Left colon (tissue), 2 donors: ENCODE data around the gene HOMEZ. TPM values are rescaled to one million over a fixed set of nuclear protein-coding genes. Genes with fewer than 3 reads are reported as not detected.
"Not testable (repeated sequence)": the region's sequence is repeated elsewhere in the genome, so short reads cannot be mapped to it uniquely, and the experiment has no call there.

Experiments used
- ATAC-seq: fragments of 200-7000 bp; cut with Tn5 transposase; one replicate; pipeline ENCODE4 v1.9.1; 2020; ENCODE audit warnings: mild to moderate bottlenecking, moderate library complexity
- DNase-seq, 2 donors: peaks; one replicate each; pipeline ENCODE4 v3.0.0-alpha.2; 2020
- intact Hi-C, 2 donors: fragments of 100-400 bp; cut with DNase I in 1 of 2; cut with micrococcal nuclease in 1 of 2; formaldehyde crosslinking; loops; one replicate each; pipeline versions ENCODE4 v1.11.2 to v1.14.0; 2022; cut with DNase I, micrococcal nuclease
- total RNA-seq, 2 donors: library from RNA; stranded (reverse); fragmentation: NEBNext Ultra II Directional; extraction: Animal tissue kit (Norgen Biotek cat#: 25700); gene quantifications; one replicate each; pipeline ENCODE4 v1.2.1, GENCODE V29; 2021
- donor health status: DM: no; HTN: no; CAD: no.
- donor health status: DM: yes; HTN: yes; CAD: no.

Gene HOMEZ
- total RNA-seq, 2 donors from 2014 or later = 15.3 to 17.6 TPM

DNA sequence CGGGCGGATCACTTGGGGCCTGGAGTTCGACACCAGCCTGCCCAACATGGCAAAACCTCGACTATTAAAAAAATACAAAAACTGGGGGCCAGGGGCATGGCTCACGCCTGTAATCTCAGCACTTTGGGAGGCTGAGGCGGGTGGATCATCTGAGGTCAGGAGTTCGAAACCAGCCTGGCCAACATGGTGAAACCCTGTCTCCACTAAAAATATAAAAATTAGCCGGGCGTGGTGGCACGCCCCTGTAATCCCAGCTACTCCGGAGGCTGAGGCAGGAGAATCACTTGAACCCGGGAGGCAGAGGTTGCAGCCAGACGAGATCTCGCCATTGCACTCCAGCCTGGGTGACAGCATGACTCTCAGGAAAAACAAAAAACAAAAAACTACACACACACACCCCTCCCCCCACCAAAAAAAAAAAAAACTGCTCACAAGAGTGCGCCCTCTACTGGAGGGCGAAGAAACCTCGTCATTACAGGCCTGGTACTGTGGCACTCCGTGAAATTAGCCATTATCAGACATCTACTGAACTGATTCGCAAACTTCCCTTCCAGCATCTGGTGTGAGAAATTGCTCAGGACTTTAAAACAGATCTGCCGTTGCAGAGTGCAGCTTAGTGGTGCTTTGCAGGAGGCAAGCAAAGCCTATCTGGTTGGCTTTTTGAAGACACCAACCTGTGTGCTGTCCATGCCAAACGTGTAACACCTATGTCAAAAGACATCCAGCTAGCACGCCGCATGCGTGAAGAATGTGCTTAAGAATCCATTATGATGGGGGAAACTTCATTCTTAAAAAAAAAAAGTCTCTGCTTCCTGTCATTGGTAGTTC lies 9.0 kb upstream of the HOMEZ start:
- DNase-seq (peak in 1 of 2 donors; percentile 65), ATAC-seq (peak; percentile 78)
- intact Hi-C loops = no loop called here

DNA sequence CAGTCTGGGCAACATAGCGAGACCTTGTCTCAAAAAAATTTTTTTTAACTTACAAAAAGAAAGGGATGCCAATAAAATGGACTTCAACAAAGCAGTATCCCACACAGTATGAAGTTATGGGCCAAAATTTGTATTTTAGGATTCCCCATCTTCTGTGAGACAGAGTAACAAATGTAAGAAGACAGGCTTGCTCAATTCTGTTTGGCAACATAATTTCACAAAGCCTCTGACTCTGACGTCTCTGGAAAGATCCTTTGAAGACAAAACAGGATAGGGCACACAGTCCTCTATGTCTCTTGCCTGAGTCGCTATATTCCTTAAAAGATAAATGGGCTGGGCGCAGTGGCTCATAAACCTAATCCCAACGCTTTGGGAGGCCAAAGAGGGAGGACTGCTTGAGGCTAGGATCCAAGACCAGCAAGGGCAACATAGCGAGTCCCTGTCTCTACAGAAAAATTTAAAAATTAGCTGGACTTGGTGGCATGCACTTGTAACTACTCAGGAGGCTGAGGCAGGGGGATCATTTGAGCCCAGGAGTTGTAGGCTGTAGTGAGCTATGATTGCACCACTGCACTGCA lies 1.1 kb upstream of the HOMEZ start:
- intact Hi-C loops = loop anchor here in 1 of 2 donors (10.0 kb wide), 1 partner anchor 1902 kb away; the partner anchor contains the start of gene SUPT16H
- no peak for DNase-seq

GRCh38 chr14:23285530-23286019 lies 357 bp downstream of the HOMEZ start:
- ATAC-seq (peak; percentile 38), DNase-seq (no peak)
- intact Hi-C loops = loop anchor here in 1 of 2 donors (10.0 kb wide), 1 partner anchor 1901 kb away; the partner anchor contains the start of gene SUPT16H

More for the DNA sequence above, 1.1 kb upstream of the HOMEZ start:
- no peak for ATAC-seq

- DNase-seq (no peak), ATAC-seq (peak; percentile 22)
- intact Hi-C loops = loop anchor here in 1 of 2 donors (10.0 kb wide), 1 partner anchor 1900 kb away; the partner anchor contains the start of gene SUPT16H
Observed at GRCh38 chr14:23284654-23285529, 1.0 kb downstream of the HOMEZ start.

DNA sequence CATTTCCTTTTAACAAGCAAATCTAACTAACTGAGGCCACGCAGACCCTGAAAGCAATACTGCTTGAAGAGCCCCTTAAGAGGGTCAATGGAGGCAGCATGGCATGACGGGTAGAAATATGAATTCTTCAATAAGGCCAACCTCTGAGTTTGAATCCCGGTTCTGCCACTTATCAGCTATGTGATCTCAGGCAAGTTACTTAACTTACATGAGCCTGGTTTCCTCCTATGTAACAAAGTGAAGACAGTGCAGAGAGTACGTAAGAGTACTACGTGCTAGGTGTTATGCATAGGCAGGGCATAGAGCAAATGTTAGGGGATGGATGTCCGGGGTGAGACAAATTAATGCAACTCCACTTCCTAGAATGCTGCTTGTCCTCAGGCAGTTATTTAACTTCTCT lies 4.7 kb downstream of the HOMEZ start:
- ATAC-seq (no peak), DNase-seq (no peak)
- intact Hi-C loops = loop anchor here in 1 of 2 donors (10.0 kb wide), 1 partner anchor 1896 kb away; the partner anchor contains the start of gene SUPT16H

GRCh38 chr14:23277928-23278327 lies 8.0 kb downstream of the HOMEZ start:
- ATAC-seq, intact Hi-C loops, DNase-seq: not testable (repeated sequence)

DNA sequence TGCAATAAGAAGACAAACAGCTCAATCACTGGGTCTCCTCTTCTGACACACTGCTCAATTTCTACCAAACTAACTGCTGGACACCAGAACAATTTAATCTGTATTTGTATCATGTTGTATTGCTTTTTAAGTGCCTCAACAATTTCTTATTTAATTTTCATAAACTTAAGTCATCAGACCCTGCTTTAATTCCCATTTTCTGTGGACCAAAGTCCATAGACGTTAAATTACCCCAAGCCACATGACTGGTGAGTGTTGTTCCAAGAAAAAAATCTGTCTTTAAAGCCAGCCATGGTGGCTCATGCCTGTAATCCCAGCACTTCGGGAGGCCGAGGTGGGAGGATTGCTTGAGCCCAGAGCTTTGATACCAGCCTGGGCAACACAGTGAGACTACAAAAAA lies 8.7 kb downstream of the HOMEZ start:
- ATAC-seq = no peak
- DNase-seq = no peak
- intact Hi-C loops = no loop called here

DNA sequence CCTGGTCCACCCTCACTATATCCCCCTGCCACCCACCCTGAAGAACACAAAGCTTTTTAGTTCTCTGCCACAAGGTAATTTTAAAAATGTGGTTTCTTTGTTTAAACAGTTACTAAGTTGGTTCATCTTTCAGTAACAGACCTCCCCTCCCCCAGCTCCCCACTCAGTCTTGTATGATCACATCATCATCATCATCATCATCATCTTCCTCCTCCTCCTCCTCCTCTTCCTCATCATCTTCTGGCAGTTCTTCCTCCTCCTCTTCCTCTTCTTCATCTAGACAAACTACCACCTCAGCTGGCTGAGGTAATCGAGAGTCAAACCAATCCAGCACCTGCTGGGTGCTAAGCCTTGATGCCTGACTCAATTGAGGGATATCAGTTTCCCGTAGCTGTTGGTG lies 10.5 kb downstream of the HOMEZ start:
- ATAC-seq (no peak), DNase-seq (no peak)
- intact Hi-C loops = no loop called here

GRCh38 chr14:23269193-23269592 lies 16.7 kb downstream of the HOMEZ start:
- ATAC-seq (no peak), DNase-seq (no peak)
- intact Hi-C loops = loop anchor here in 1 of 2 donors (10.0 kb wide), 1 partner anchor 116 kb away; no protein-coding TSS in a partner anchor

DNA sequence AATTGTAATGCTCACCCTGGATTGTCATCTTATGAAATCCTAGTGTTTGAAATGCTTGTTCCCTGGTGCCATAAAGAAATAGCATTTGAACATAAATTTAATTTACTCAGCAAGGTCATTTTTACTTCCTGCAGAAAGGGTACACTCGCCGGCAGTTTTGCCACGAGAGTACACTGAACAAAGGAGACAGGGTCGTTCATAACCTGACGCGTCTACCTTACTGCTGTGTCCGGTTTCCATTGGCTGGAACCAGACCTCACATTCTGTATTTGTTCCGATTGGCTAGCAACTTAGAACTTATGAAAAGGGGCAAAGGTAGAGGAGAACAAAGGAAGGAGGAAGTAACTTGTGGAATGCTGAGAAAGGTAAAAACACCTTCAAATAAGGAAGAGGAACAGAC lies 25.1 kb downstream of the HOMEZ start:
- intact Hi-C loops = loop anchor here in 1 of 2 donors (10.0 kb wide), 1 partner anchor 124 kb away; no protein-coding TSS in a partner anchor
- ATAC-seq (peak; percentile 57), DNase-seq (peak in 1 of 2 donors; percentile 37)

DNA sequence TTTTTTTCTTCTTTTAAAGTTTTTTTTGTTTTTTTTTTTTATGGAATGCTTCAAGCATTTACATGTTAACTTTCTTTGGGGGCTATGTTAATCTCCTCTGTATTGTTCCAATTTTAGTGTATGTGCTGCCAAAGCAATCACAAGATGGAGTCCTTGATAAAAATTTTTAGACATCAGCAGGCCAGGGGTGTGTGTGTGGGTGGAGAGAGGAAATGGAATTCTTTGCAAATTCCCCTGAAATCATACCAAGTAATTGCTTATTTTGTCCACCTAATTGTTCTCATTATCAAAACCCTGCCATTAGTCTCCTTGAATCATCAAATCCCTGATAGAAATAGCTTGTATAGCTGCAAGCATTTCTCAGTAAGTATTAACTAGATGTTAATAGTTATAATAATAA lies 26.5 kb downstream of the HOMEZ start:
- DNase-seq = no peak
- no peak for ATAC-seq
- intact Hi-C loops = no loop called here

GRCh38 chr14:23258256-23258655 lies 27.7 kb downstream of the HOMEZ start:
- intact Hi-C loops = no loop called here
- ATAC-seq = no peak
- no peak for DNase-seq

DNA sequence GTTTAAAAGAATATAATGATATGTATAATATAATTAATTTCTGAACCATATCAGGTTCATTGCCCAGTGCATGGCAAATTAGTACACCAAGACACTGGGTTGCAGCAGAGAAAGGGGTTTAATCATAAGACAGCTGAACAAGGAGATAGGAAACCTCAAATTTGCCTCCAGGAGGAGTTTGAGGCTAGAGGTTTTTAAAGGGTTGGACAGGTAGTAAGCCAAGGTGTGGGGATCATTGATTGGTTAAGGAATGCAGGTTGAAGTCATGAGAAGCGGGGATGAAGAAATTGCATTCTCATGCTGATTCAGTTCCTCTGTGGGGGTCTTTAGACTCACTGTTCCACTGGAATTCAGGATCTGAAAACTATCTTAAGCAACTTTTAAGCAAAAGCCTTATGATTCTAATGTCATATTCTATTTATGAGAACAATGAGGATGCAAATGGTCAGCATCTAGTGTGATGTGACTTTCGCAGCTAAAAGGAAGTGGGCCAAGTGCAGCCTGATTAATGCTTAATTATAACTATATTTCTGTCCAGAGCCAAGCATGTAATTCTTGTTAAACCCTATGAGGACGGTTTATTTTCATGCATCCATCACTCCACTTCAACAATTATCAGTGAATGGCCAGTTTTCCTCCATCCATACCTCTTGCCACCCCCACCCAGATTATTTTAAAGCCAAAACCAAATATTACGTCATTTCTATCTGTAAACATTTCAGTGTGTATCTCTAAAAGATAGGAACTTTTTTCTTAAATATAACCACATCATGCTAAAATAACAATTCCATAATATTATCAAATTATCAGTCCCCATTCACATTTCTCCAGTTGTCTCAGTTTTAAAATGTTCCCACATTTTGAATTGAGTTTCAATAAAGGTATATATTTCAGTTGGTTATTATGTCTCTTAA lies 33.3 kb downstream of the HOMEZ start:
- intact Hi-C loops = no loop called here
- DNase-seq (no peak), ATAC-seq (no peak)

DNA sequence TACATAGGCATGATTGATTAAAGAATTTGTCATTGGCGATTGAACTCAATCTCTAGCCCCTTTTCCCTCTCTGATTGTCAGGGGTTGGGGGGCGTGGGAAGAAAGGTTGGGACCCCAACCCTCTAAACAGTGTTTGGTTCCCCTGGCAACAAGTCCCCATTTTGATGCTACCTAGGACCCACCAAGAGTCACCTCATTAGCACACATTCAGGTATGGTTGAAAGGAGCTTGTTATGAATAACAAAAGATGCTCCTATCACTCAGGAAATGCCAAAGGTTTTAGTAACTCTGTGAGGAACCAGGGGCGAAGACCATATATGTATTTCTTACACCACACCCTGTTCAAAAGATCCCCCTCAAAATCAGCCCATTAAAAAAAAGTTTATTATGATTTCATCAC lies 33.9 kb downstream of the HOMEZ start:
- ATAC-seq (no peak), DNase-seq (no peak)
- intact Hi-C loops = no loop called here

DNA sequence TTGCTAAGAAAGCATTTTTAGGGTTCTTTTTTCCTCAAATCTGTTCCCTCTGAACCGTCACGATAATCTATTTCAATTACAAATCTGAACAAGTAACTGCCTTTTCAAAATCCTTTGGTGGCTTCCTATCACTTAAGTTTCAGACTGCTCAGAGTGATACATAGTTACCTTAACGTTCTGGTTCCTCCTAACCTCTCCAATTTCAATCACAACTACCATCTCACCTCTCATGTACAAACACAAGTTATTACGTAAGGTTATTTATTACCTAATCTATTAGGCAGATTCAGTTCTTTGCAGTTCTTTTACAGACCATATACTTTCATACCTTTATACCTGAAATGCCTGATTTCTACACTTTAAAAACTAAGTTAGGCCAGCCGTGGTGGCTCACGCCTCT lies 36.1 kb downstream of the HOMEZ start:
- intact Hi-C loops = no loop called here
- ATAC-seq = no peak
- no peak for DNase-seq

DNA sequence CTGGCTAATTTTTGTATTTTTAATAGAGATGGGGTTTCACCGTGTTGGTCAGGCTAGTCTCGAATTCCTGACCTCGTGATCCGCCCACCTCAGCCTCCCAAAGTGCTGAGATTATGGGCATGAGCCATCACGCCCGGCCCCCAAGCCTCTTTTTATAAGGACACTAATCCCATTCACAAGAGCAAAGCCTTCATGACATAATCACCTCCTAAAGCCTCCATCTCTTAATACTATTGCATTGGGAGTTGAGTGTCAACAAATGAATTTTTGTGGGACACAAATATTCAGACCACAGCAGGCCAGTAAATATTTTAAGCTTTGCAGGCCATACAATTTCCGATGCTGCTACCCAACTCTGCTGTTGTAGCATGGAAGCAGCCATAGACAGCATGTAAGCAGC lies 37.3 kb downstream of the HOMEZ start:
- no peak for DNase-seq
- intact Hi-C loops = no loop called here
- no peak for ATAC-seq

- DNase-seq (no peak), ATAC-seq (peak; percentile 41)
- intact Hi-C loops = no loop called here
Observed at GRCh38 chr14:23245282-23245681, 40.6 kb downstream of the HOMEZ start.

- intact Hi-C loops = no loop called here
- ATAC-seq (no peak), DNase-seq (no peak)
Observed at GRCh38 chr14:23243066-23243465, 42.9 kb downstream of the HOMEZ start.
